ENCODE data around the gene POU2F1.

The POU2F1 gene

GRCh38 chr1:167223144-167224103, 2.7 kb downstream of the POU2F1 start:
- Histone ChIP-seq H3K9me3 (ENCODE audit: control insufficient read depth, insufficient read depth, low read depth, low read length) (no peaks in the 10 kb centered on the region), H3K4me1 (ENCODE audit: control insufficient read depth, insufficient read depth, low read length) (peaks cover 31% of the 10 kb centered on the region), H3K4me3 (ENCODE audit: low read depth, low read length) (no peak overlapping the region), H3K36me3 (ENCODE audit: control insufficient read depth in 2 of 2, insufficient read depth in 1 of 2, low read length in 2 of 2) (no peaks in the 10 kb centered on the region), H3K27ac (ENCODE audit: extremely low read depth, low read depth, low read length) (peak overlapping the region; percentile 86)
- POLR2A ChIA-PET, result no interaction called here
- CTCF ChIA-PET, result interaction anchor here (0.7 to 1.7 kb wide), 5 partner anchors 105 to 538 kb away, joined by 3 to 5 read pairs (median 3); no protein-coding TSS in a partner anchor
- peak; percentile 46 for TF ChIP-seq SP2 (tag by site-specific recombination; IDR thresholded peaks at IDR 0.05)
- peak; percentile 70 for TF ChIP-seq PRDM1 (tag by site-specific recombination; IDR thresholded peaks at IDR 0.05)
- TF ChIP-seq MZF1 (tag by site-specific recombination; IDR thresholded peaks at IDR 0.05; ENCODE audit: borderline replicate concordance), result no peak
- TF ChIP-seq BCL11B (tag by site-specific recombination; IDR thresholded peaks at IDR 0.05; ENCODE audit: low read depth), result no peak
- 0 out of 2 replicates have a peak, but pooled peaks have one; percentile 32 for TF ChIP-seq ZNF76 (tag by site-specific recombination; IDR thresholded peaks at IDR 0.05; ENCODE audit: borderline replicate concordance, low read depth)
- TF ChIP-seq OSR2 (tag by site-specific recombination; IDR thresholded peaks at IDR 0.05), result peak; percentile 90
- peak; percentile 94 for TF ChIP-seq ZSCAN30 (tag by site-specific recombination; IDR thresholded peaks at IDR 0.05)
- no peak for TF ChIP-seq ZIC2 (tag by site-specific recombination; IDR thresholded peaks at IDR 0.05)
- TF ChIP-seq PRDM10 (tag by site-specific recombination; IDR thresholded peaks at IDR 0.05), result no peak
- 0 out of 2 replicates have a peak, but pooled peaks have one; percentile 33 for TF ChIP-seq ZBTB6 (tag by site-specific recombination; IDR thresholded peaks at IDR 0.05)
- TF ChIP-seq ZNF404 (tag by site-specific recombination; IDR thresholded peaks at IDR 0.05), result no peak
- TF ChIP-seq ZNF184 (tag by site-specific recombination; IDR thresholded peaks at IDR 0.05), result peak; percentile 92
- no peak for TF ChIP-seq ZNF530 (tag by site-specific recombination; IDR thresholded peaks at IDR 0.05; ENCODE audit: low read depth)
- TF ChIP-seq ZBTB1 (tag by site-specific recombination; IDR thresholded peaks at IDR 0.05), result 0 out of 2 replicates have a peak, but pooled peaks have one; percentile 39
- TF ChIP-seq ZNF837 (tag by site-specific recombination; IDR thresholded peaks at IDR 0.05), result no peak
- no peak for TF ChIP-seq GLIS2 (tag by site-specific recombination; IDR thresholded peaks at IDR 0.05)
- no peak for TF ChIP-seq HOXC10 (CRISPR knock-in tag; IDR thresholded peaks at IDR 0.05)
- TF ChIP-seq KLF1 (tag by site-specific recombination; IDR thresholded peaks at IDR 0.05), result no peak
- TF ChIP-seq HIC1 (tag by site-specific recombination; IDR thresholded peaks at IDR 0.05), result no peak
- peak; percentile 11; the same call in 1 of the 2 replicates for TF ChIP-seq ZNF623 (tag by site-specific recombination; IDR thresholded peaks at IDR 0.05)
- no peak for TF ChIP-seq ZNF146 (tag by site-specific recombination; IDR thresholded peaks at IDR 0.05)
- TF ChIP-seq ZNF366 (tag by site-specific recombination; conservative IDR thresholded peaks at IDR 0.05), result peak; percentile 89
- TF ChIP-seq REPIN1 (tag by site-specific recombination; IDR thresholded peaks at IDR 0.05; ENCODE audit: low read depth), result no peak
- no peak for TF ChIP-seq ZNF645 (tag by site-specific recombination; IDR thresholded peaks at IDR 0.05)
- TF ChIP-seq ZNF214 (tag by site-specific recombination; IDR thresholded peaks at IDR 0.05; ENCODE audit: borderline replicate concordance), result no peak
- no peak for TF ChIP-seq ZNF211 (tag by site-specific recombination; IDR thresholded peaks at IDR 0.05; ENCODE audit: low read depth)
- TF ChIP-seq ZNF148 (tag by site-specific recombination; IDR thresholded peaks at IDR 0.05; ENCODE audit: borderline replicate concordance), result no peak

Measured in HEK293 (cell line).